HepG2 (cell line): ENCODE data around the gene ADGRB2. TPM values are rescaled to one million over a fixed set of nuclear protein-coding genes. Genes with fewer than 3 reads are reported as not detected.

Experiments used
- ATAC-seq: fragments of 200-7000 bp; cut with Tn5 transposase; 3 replicates; pipeline ENCODE4 v1.9.1; 2020; ENCODE audit warnings: mild to moderate bottlenecking, moderate library complexity
- BruUV-seq: library from RNA; stranded (reverse); fragments of 400-500 nt; replicated peaks from 2 replicates; lab custom pipeline; 2021; lab: Mats Ljungman, UMichigan
- CTCF ChIA-PET: fragments of 300-600 bp; formaldehyde crosslinking; extraction: SDS; loops from one replicate; lab custom pipeline; 2021; ENCODE audit warnings: low total read pairs, inconsistent platforms, low intra/inter-chr PET ratio; lab: Yijun Ruan, JAX
- POLR2A ChIA-PET: fragments of 350-600 bp; sonication (Branson Sonifier 250); formaldehyde crosslinking; loops from one replicate; lab custom pipeline; 2020; ENCODE audit warnings: antibody characterized with exemption, inconsistent platforms; lab: Yijun Ruan, JAX
- DNase-seq: peaks from one replicate; pipeline ENCODE4 v3.0.0-alpha.2; 2015; ENCODE audit warnings: low spot score
- FAIRE-seq: peaks from 3 replicates; lab custom pipeline; 2011; peaks lifted over from hg19 to GRCh38; lab: Jason Lieb, UNC
- H2AFZ ChIP-seq: one replicate; pipeline ENCODE4 v1.6.1; 2011; ENCODE audit warnings: low read length, inconsistent platforms
- H3K27ac ChIP-seq: fragments of 300-600 bp; 3 replicates; pipeline ENCODE4 v1.8.0; 2011; ENCODE audit warnings: mixed run types, mild to moderate bottlenecking, mixed read lengths, low read length, inconsistent platforms; ENCODE audit not compliant: insufficient read depth; ENCODE audit errors: extremely low read length
- H3K27me3 ChIP-seq, 2 experiments: fragments of 200-600 bp in 1 of 2; 2 replicates in 1 of 2; 3 replicates in 1 of 2; pipeline versions ENCODE4 v1.6.0 to v1.8.0; 2011; ENCODE audit warnings: low read length in 2 of 2, mild to moderate bottlenecking in 2 of 2, moderate library complexity in 2 of 2, inconsistent platforms in 1 of 2; ENCODE audit not compliant: insufficient read depth in 2 of 2, control insufficient read depth in 1 of 2
- H3K36me3 ChIP-seq, 2 experiments: fragments of 200-600 bp in 1 of 2; replicated peaks in 1 of 2; 2 replicates in 1 of 2; 3 replicates in 1 of 2; pipeline versions ENCODE4 v1.5.1 to v1.8.0; 2011; ENCODE audit warnings: low read length in 2 of 2, inconsistent platforms in 1 of 2; ENCODE audit not compliant: insufficient read depth in 2 of 2, control insufficient read depth in 1 of 2
- H3K4me1 ChIP-seq: 2 replicates; pipeline ENCODE4 v1.5.1; 2012; ENCODE audit warnings: low read length, inconsistent platforms; ENCODE audit not compliant: insufficient read depth
- H3K4me2 ChIP-seq: 2 replicates; pipeline ENCODE4 v1.6.0; 2011; ENCODE audit warnings: low read depth, low read length, inconsistent platforms
- H3K4me3 ChIP-seq, 3 experiments: fragments of 200-600 bp in 1 of 3; sonication (generic), shearing (Covaris generic) in 1 of 3; replicated peaks in 1 of 3; 2 replicates each; pipeline ENCODE4 v1.5.1; 2011 to 2016; ENCODE audit warnings: low read length in 3 of 3, inconsistent platforms in 2 of 3, low read depth in 2 of 3, mild to moderate bottlenecking in 2 of 3, control low read depth in 1 of 3, mixed read lengths in 1 of 3; ENCODE audit not compliant: insufficient read depth in 1 of 3
- H3K79me2 ChIP-seq: one replicate; pipeline ENCODE4 v1.6.1; 2011; ENCODE audit warnings: low read length, inconsistent platforms; ENCODE audit not compliant: insufficient read depth
- H3K9ac ChIP-seq: 2 replicates; pipeline ENCODE4 v1.6.0; 2011; ENCODE audit warnings: mild to moderate bottlenecking, low read depth, low read length, inconsistent platforms; ENCODE audit not compliant: insufficient read depth
- H3K9me3 ChIP-seq: 2 replicates; pipeline ENCODE4 v1.5.1; 2012; ENCODE audit warnings: mild to moderate bottlenecking, low read length
- H4K20me1 ChIP-seq: 2 replicates; pipeline ENCODE4 v1.6.0; 2011; ENCODE audit warnings: inconsistent platforms, mild to moderate bottlenecking, low read length, moderate library complexity; ENCODE audit not compliant: insufficient read depth
- PCBP2 ChIP-seq: fragments of 200-400 bp; formaldehyde crosslinking; optimal IDR thresholded peaks from 2 replicates; pipeline ENCODE3; 2018; ENCODE audit warnings: low read length, low read depth; ENCODE audit not compliant: poor library complexity, severe bottlenecking
- RXRA ChIP-seq: sonication (generic); formaldehyde crosslinking; IDR thresholded peaks from 2 replicates; pipeline ENCODE4 v1.5.1; 2020; ENCODE audit warnings: missing genetic modification reagents
- ZNF678 ChIP-seq: sonication (generic); formaldehyde crosslinking; IDR thresholded peaks from 2 replicates; pipeline ENCODE4 v1.4.0; 2020; ENCODE audit warnings: mild to moderate bottlenecking, missing genetic modification reagents
- WGBS: methylation state at CpG from one replicate; pipeline ENCODE4 v1.1.6; 2017; ENCODE audit warnings: low lambda C conversion rate; 5-methylcytosine and 5-hydroxymethylcytosine counted together
- in situ Hi-C: cut with HindIII; loops from 2 replicates; pipeline ENCODE4 v1.10.0; 2017; ENCODE audit warnings: low pct_unique_long_range_greater_than_20kb; ENCODE audit not compliant: extremely low pct_ligation_motif_present
- intact Hi-C: fragments of 100-400 bp; cut with micrococcal nuclease; formaldehyde crosslinking; loops from one replicate; pipeline ENCODE4 v1.10.0; 2022; ENCODE audit not compliant: unreplicated experiment
- polyA plus RNA-seq, 8 experiments: library from polyadenylated mRNA; depleted of rRNA in 3 of 8; stranded (reverse) in 7 of 8; unstranded in 1 of 8; fragments of >200 nt; fragmentation: Illumina TruSeq in 4 of 8; extraction: Trizol in 4 of 8; gene quantifications; 2 replicates each; pipeline versions ENCODE4 v1.2.1 to v1.2.3, GENCODE V29; 2011 to 2016; ENCODE audit warnings: low read depth in 4 of 8, missing spikeins in 1 of 8, mixed read lengths in 1 of 8; ENCODE audit not compliant: insufficient read depth in 1 of 8
- total RNA-seq, 5 experiments: library from RNA; depleted of rRNA; stranded (reverse); fragments of >200 nt; fragmentation: Illumina TruSeq; extraction: Trizol; gene quantifications; 2 replicates each; pipeline ENCODE4 v1.2.3, GENCODE V29; 2016; ENCODE audit warnings: low read depth in 1 of 5
- TF ChIP-seq, protein P1 (sequence below): sonication (generic); formaldehyde crosslinking; IDR thresholded peaks from 2 replicates; pipeline ENCODE4 v1.4.0; 2020; ENCODE audit warnings: mild to moderate bottlenecking, missing genetic modification reagents, borderline replicate concordance
- TF ChIP-seq, protein P2 (sequence below): IDR thresholded peaks from 2 replicates; pipeline ENCODE4 v1.6.1; 2016; ENCODE audit warnings: mild to moderate bottlenecking, missing biosample characterization, missing genetic modification reagents
- TF ChIP-seq, protein P3 (sequence below): sonication (generic); formaldehyde crosslinking; IDR thresholded peaks from 2 replicates; pipeline ENCODE4 v1.8.0; 2023; ENCODE audit warnings: mild to moderate bottlenecking, missing genetic modification reagents

Gene ADGRB2
- total and polyA plus RNA-seq, 2 of the 13 experiments (the other 11 are each of a cell fraction or from before 2014, with no cell fraction given) = 0.03 to 0.09 TPM

DNA sequence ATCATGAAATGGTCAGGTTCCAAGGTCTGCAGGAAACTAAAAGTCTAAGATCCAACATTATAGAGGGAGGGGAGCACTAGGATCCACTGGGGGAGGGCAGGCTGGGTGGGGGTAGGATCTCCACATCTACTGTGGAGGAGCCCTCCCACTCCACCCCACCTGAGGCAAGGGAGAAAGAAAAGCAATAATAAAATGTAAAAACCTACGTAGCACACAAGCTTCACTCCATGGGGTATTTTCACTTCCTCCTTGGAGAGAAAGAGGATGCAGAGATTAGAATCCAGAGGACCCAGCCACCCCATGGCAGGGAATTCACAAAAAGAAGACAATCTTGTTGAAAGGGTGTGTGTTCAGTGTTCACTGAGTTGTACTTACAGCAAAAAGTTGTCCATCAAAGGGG is 37.3 kb upstream of the ADGRB2 start (continued):
- TF ChIP-seq, protein P1, sequence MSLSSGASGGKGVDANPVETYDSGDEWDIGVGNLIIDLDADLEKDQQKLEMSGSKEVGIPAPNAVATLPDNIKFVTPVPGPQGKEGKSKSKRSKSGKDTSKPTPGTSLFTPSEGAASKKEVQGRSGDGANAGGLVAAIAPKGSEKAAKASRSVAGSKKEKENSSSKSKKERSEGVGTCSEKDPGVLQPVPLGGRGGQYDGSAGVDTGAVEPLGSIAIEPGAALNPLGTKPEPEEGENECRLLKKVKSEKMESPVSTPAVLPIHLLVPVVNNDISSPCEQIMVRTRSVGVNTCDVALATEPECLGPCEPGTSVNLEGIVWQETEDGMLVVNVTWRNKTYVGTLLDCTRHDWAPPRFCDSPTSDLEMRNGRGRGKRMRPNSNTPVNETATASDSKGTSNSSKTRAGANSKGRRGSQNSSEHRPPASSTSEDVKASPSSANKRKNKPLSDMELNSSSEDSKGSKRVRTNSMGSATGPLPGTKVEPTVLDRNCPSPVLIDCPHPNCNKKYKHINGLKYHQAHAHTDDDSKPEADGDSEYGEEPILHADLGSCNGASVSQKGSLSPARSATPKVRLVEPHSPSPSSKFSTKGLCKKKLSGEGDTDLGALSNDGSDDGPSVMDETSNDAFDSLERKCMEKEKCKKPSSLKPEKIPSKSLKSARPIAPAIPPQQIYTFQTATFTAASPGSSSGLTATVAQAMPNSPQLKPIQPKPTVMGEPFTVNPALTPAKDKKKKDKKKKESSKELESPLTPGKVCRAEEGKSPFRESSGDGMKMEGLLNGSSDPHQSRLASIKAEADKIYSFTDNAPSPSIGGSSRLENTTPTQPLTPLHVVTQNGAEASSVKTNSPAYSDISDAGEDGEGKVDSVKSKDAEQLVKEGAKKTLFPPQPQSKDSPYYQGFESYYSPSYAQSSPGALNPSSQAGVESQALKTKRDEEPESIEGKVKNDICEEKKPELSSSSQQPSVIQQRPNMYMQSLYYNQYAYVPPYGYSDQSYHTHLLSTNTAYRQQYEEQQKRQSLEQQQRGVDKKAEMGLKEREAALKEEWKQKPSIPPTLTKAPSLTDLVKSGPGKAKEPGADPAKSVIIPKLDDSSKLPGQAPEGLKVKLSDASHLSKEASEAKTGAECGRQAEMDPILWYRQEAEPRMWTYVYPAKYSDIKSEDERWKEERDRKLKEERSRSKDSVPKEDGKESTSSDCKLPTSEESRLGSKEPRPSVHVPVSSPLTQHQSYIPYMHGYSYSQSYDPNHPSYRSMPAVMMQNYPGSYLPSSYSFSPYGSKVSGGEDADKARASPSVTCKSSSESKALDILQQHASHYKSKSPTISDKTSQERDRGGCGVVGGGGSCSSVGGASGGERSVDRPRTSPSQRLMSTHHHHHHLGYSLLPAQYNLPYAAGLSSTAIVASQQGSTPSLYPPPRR = no peak
- TF ChIP-seq PCBP2 (no peak), RXRA (CRISPR knock-in tag) (no peak)
- TF ChIP-seq, protein P2, sequence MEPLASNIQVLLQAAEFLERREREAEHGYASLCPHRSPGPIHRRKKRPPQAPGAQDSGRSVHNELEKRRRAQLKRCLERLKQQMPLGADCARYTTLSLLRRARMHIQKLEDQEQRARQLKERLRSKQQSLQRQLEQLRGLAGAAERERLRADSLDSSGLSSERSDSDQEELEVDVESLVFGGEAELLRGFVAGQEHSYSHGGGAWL (CRISPR knock-in tag) = no peak
- TF ChIP-seq, protein P3, sequence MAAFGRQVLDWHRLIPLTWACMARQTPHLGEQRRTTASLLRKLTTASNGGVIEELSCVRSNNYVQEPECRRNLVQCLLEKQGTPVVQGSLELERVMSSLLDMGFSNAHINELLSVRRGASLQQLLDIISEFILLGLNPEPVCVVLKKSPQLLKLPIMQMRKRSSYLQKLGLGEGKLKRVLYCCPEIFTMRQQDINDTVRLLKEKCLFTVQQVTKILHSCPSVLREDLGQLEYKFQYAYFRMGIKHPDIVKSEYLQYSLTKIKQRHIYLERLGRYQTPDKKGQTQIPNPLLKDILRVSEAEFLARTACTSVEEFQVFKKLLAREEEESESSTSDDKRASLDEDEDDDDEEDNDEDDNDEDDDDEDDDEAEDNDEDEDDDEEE = no peak

DNA sequence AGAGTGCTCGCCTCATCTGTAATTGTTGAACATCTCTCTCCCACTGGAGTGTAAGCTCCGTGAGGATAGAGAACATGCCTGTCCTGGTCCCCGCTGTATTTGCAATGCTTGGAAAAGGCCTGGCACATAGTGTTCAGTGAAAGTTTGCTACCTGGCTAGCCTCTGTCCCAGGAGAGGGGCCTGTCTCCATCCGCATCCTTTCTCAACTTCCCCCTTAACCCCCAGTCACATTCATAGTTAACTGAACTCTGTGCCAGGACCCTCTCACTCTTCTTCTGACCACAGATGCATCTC is 36.5 kb upstream of the ADGRB2 start:
- POLR2A ChIA-PET = no interaction called here
- in situ Hi-C loops = no loop called here
- peaks cover 4 to 37% of the 10 kb centered on the region in 2 experiments; a peak in 4 of 5 replicates for H3K27me3 ChIP-seq

More for the DNA sequence above, 36.5 kb upstream of the ADGRB2 start:
- Histone ChIP-seq H3K4me1 (no peaks in the 10 kb centered on the region), H3K79me2 (no peaks in the 10 kb centered on the region), H3K4me2 (no peak overlapping the region), H3K36me3 (no peaks in the 10 kb centered on the region), H3K4me3 (no peak overlapping the region), H3K9ac (no peak overlapping the region), H3K9me3 (no peaks in the 10 kb centered on the region), H4K20me1 (no peaks in the 10 kb centered on the region), H2AFZ (no peak overlapping the region), H3K27ac (no peak overlapping the region)
- WGBS = 63% methylated on average over 4 of the region's 4 CpGs
- no TSS peak for BruUV-seq
- no peak for TF ChIP-seq ZNF678 (CRISPR knock-in tag)
- FAIRE-seq = no peak
- ATAC-seq = no peak
- intact Hi-C loops = no loop called here
- DNase-seq = no peak
- CTCF ChIA-PET = no interaction called here
